NCI-H748 treated with DMSO at 0.1 percent for 48 hours (cell line): ENCODE data around the gene PIGW.
A peak's percentile ranks its signal among the peaks of the same experiment; 100 is the strongest.
"Not testable (repeated sequence)": the region's sequence is repeated elsewhere in the genome, so short reads cannot be mapped to it uniquely, and the experiment has no call there.

Source experiments
- DNase-seq: peaks from one replicate; lab custom pipeline; 2025; lab: John Stamatoyannopoulos, UW

The PIGW gene

GRCh38 chr17:36534840-36535668, at the start of gene PIGW, which contains the start of gene MYO19:
TSS of gene PIGW (plus strand) at chr17:36534987. CDS start at chr17:36537102, 2,115 bp downstream.
TSS of gene MYO19 (minus strand) at chr17:36534868. CDS start at chr17:36532538, 2,330 bp downstream.
- DNase-seq, result peak; percentile 84

- DNase-seq, result no peak
Observed at GRCh38 chr17:36485027-36485426, 49.8 kb upstream of the PIGW start.

GRCh38 chr17:36485805-36486203, 49.0 kb upstream of the PIGW start:
- no peak for DNase-seq

- DNase-seq, result peak; percentile 96
Observed at GRCh38 chr17:36486204-36487194, 48.3 kb upstream of the PIGW start, which contains the start of gene ZNHIT3. TSS of gene ZNHIT3 (plus strand) at chr17:36486681. CDS start at chr17:36486700, 19 bp downstream.

- DNase-seq, result no peak
Observed at GRCh38 chr17:36493956-36494355, 40.8 kb upstream of the PIGW start.

GRCh38 chr17:36494674-36495073, 40.1 kb upstream of the PIGW start:
- no peak for DNase-seq

- DNase-seq, result no peak
Observed at GRCh38 chr17:36495076-36495578, 39.7 kb upstream of the PIGW start.

GRCh38 chr17:36496018-36496789, 38.6 kb upstream of the PIGW start:
- DNase-seq, result no peak

- DNase-seq, result no peak
Observed at GRCh38 chr17:36498155-36498554, 36.6 kb upstream of the PIGW start.

- no peak for DNase-seq
Observed at GRCh38 chr17:36498560-36499300, 36.1 kb upstream of the PIGW start.

- no peak for DNase-seq
Observed at GRCh38 chr17:36500745-36501225, 34.0 kb upstream of the PIGW start.

GRCh38 chr17:36501351-36501750, 33.4 kb upstream of the PIGW start:
- no peak for DNase-seq

GRCh38 chr17:36501963-36502362, 32.8 kb upstream of the PIGW start:
- no peak for DNase-seq

GRCh38 chr17:36503456-36504155, 31.2 kb upstream of the PIGW start:
- no peak for DNase-seq

- no peak for DNase-seq
Observed at GRCh38 chr17:36504156-36504545, 30.6 kb upstream of the PIGW start.

GRCh38 chr17:36505171-36505570, 29.6 kb upstream of the PIGW start:
- DNase-seq, result no peak

GRCh38 chr17:36506249-36506826, 28.4 kb upstream of the PIGW start:
- DNase-seq, result no peak

- DNase-seq, result no peak
Observed at GRCh38 chr17:36506831-36507230, 28.0 kb upstream of the PIGW start.

GRCh38 chr17:36507266-36507665, 27.5 kb upstream of the PIGW start:
- no peak for DNase-seq

GRCh38 chr17:36508439-36508838, 26.3 kb upstream of the PIGW start:
- DNase-seq, result not testable (repeated sequence)
